ENCODE measurements around the gene CACNA2D3. TPM values are rescaled to one million over a fixed set of nuclear protein-coding genes. Genes with fewer than 3 reads are reported as not detected.

The CACNA2D3 gene
- polyA plus RNA-seq, 1 donor (not counting 4 experiments of a cell fraction or from before 2014, with no cell fraction given), result 0.08 TPM

DNA sequence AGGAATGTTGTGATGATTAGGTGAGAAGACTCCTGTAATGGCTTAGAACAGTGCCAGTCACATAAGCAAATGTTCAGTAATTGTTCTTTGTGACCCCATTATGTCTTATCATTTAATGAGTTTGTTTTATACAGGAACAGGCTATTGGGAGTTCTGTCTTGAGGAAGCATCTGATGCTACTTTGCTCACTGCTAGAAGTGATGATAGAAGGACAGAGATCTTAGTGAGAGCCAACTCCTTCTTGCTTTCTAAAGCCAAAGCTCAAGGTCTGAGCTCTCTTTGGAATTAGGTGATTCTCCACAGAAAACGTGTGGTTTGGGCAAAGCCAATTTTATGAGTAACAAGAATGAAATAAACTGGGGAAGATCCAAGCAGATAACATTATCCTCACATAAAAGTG is 590.7 kb downstream of the CACNA2D3 start:
- no peak overlapping the region for H3K4me2 ChIP-seq (ENCODE audit: control insufficient read depth, extremely low read depth, insufficient read depth, low read depth, low read length)
- FAIRE-seq, result no peak

DNA sequence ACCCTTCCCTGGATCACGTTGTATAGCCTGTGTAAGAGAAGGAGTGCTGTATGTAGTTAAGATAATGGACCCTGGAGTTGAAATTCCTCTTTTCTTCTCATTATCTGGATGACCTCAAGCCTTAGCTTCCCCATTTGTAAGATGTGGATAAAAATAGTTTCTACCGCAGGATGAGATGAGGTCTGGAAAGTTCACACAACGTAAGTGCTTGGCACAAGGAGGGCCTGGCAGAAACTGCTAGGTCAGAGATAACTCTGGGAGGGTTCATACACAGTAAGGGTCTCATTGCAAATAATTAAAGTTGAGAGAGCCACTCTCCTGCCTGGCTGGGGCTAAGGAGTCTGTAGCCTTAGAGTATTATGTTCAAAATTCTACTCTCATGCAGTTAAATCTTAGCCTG is 591.1 kb downstream of the CACNA2D3 start:
- dilution Hi-C loops (cut with MboI; ENCODE audit: extremely low pct_ligation_motif_present, low sequenced_read_pairs), result no loop called here
- no peak overlapping the region for H3K4me2 ChIP-seq (ENCODE audit: control insufficient read depth, extremely low read depth, insufficient read depth, low read depth, low read length)
- FAIRE-seq (no peak), DNase-seq (ENCODE audit: low read depth, low spot score) (no peak)
- no peaks in the 10 kb centered on the region for H3K36me3 ChIP-seq (ENCODE audit: control insufficient read depth in 2 of 2, extremely low read depth in 1 of 2, insufficient read depth in 2 of 2, low read length in 2 of 2)
- H4K20me1 ChIP-seq (ENCODE audit: control insufficient read depth, extremely low read depth, insufficient read depth, low read length), result no peaks in the 10 kb centered on the region
- no peak overlapping the region for H3K27ac ChIP-seq (ENCODE audit: control insufficient read depth, insufficient read depth, low read length)
- H3K9ac ChIP-seq (ENCODE audit: control insufficient read depth, extremely low read depth, insufficient read depth, low read length), result no peak overlapping the region
- no peak for TF ChIP-seq EZH2 (IDR thresholded peaks at IDR 0.05; ENCODE audit: low read length)
- TF ChIP-seq, protein P1, sequence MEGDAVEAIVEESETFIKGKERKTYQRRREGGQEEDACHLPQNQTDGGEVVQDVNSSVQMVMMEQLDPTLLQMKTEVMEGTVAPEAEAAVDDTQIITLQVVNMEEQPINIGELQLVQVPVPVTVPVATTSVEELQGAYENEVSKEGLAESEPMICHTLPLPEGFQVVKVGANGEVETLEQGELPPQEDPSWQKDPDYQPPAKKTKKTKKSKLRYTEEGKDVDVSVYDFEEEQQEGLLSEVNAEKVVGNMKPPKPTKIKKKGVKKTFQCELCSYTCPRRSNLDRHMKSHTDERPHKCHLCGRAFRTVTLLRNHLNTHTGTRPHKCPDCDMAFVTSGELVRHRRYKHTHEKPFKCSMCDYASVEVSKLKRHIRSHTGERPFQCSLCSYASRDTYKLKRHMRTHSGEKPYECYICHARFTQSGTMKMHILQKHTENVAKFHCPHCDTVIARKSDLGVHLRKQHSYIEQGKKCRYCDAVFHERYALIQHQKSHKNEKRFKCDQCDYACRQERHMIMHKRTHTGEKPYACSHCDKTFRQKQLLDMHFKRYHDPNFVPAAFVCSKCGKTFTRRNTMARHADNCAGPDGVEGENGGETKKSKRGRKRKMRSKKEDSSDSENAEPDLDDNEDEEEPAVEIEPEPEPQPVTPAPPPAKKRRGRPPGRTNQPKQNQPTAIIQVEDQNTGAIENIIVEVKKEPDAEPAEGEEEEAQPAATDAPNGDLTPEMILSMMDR (optimal IDR thresholded peaks at IDR 0.05 in 1 of 3, IDR thresholded peaks at IDR 0.05 in 1 of 3, conservative IDR thresholded peaks at IDR 0.05 in 1 of 3; ENCODE audit: extremely low read depth in 1 of 3, insufficient read depth in 2 of 3, low read length in 3 of 3), result no peak
- H3K27me3 ChIP-seq (ENCODE audit: control insufficient read depth, extremely low read depth, insufficient read depth, low read length), result no peaks in the 10 kb centered on the region
- H2AFZ ChIP-seq (ENCODE audit: control insufficient read depth, low read length), result no peak overlapping the region
- H3K4me3 ChIP-seq (ENCODE audit: control insufficient read depth in 2 of 3, extremely low read depth in 1 of 3, insufficient read depth in 2 of 3, low read depth in 1 of 3, low read length in 3 of 3), result no peak overlapping the region
- H3K9me3 ChIP-seq (ENCODE audit: control insufficient read depth, low read depth, low read length), result no peaks in the 10 kb centered on the region
- no peaks in the 10 kb centered on the region for H3K79me2 ChIP-seq (ENCODE audit: control insufficient read depth, insufficient read depth, low read length)
- H3K9me1 ChIP-seq (ENCODE audit: control insufficient read depth, extremely low read depth, insufficient read depth, low read length), result no peaks in the 10 kb centered on the region
- H3K4me1 ChIP-seq (ENCODE audit: control insufficient read depth, extremely low read depth, insufficient read depth, low read length), result no peaks in the 10 kb centered on the region

More for the DNA sequence above, 590.7 kb downstream of the CACNA2D3 start:
- Histone ChIP-seq H3K27ac (ENCODE audit: control insufficient read depth, insufficient read depth, low read length) (no peak overlapping the region), H3K27me3 (ENCODE audit: control insufficient read depth, extremely low read depth, insufficient read depth, low read length) (no peaks in the 10 kb centered on the region), H3K4me1 (ENCODE audit: control insufficient read depth, extremely low read depth, insufficient read depth, low read length) (no peaks in the 10 kb centered on the region), H3K9me1 (ENCODE audit: control insufficient read depth, extremely low read depth, insufficient read depth, low read length) (no peaks in the 10 kb centered on the region), H3K4me3 (ENCODE audit: control insufficient read depth in 2 of 3, extremely low read depth in 1 of 3, insufficient read depth in 2 of 3, low read depth in 1 of 3, low read length in 3 of 3) (no peak overlapping the region), H3K9me3 (ENCODE audit: control insufficient read depth, low read depth, low read length) (no peaks in the 10 kb centered on the region), H3K79me2 (ENCODE audit: control insufficient read depth, insufficient read depth, low read length) (no peaks in the 10 kb centered on the region), H3K9ac (ENCODE audit: control insufficient read depth, extremely low read depth, insufficient read depth, low read length) (no peak overlapping the region), H3K36me3 (ENCODE audit: control insufficient read depth in 2 of 2, extremely low read depth in 1 of 2, insufficient read depth in 2 of 2, low read length in 2 of 2) (no peaks in the 10 kb centered on the region), H4K20me1 (ENCODE audit: control insufficient read depth, extremely low read depth, insufficient read depth, low read length) (no peaks in the 10 kb centered on the region), H2AFZ (ENCODE audit: control insufficient read depth, low read length) (no peak overlapping the region)
- TF ChIP-seq, protein P1 (optimal IDR thresholded peaks at IDR 0.05 in 1 of 3, IDR thresholded peaks at IDR 0.05 in 1 of 3, conservative IDR thresholded peaks at IDR 0.05 in 1 of 3; ENCODE audit: extremely low read depth in 1 of 3, insufficient read depth in 2 of 3, low read length in 3 of 3), result no peak
- TF ChIP-seq EZH2 (IDR thresholded peaks at IDR 0.05; ENCODE audit: low read length), result no peak
- dilution Hi-C loops (cut with MboI; ENCODE audit: extremely low pct_ligation_motif_present, low sequenced_read_pairs), result no loop called here
- DNase-seq (ENCODE audit: low read depth, low spot score), result no peak
